Epidermal melanocyte (primary cell): ENCODE results near the gene CELF4.

Experiments used
- DNase-seq: peaks from one replicate; pipeline ENCODE4 v3.0.0; 2011; ENCODE audit warnings: low spot score; ENCODE audit not compliant: insufficient read length

Gene CELF4

GRCh38 chr18:37242826-37243560, 322.6 kb downstream of the CELF4 start:
- no peak for DNase-seq

GRCh38 chr18:37242091-37242490, 323.5 kb downstream of the CELF4 start:
- DNase-seq = no peak

GRCh38 chr18:37238282-37239108, 327.1 kb downstream of the CELF4 start:
- no peak for DNase-seq

- no peak for DNase-seq
These were observed 330.0 kb downstream of the CELF4 start for GRCh38 chr18:37235583-37235982.

GRCh38 chr18:37231251-37231650, 334.3 kb downstream of the CELF4 start:
- DNase-seq = no peak

GRCh38 chr18:37230768-37231167, 334.8 kb downstream of the CELF4 start:
- DNase-seq = no peak

- DNase-seq = no peak
These were observed 340.3 kb downstream of the CELF4 start for GRCh38 chr18:37225279-37225678.

- no peak for DNase-seq
These were observed 342.6 kb downstream of the CELF4 start for GRCh38 chr18:37222999-37223378.

GRCh38 chr18:37222354-37222998, 343.1 kb downstream of the CELF4 start:
- DNase-seq = no peak

GRCh38 chr18:37219257-37219656, 346.3 kb downstream of the CELF4 start:
- DNase-seq = no peak

GRCh38 chr18:37218022-37218590, 347.5 kb downstream of the CELF4 start:
- no peak for DNase-seq

- no peak for DNase-seq
These were observed 354.8 kb downstream of the CELF4 start for GRCh38 chr18:37210781-37211180.

- no peak for DNase-seq
These were observed 358.3 kb downstream of the CELF4 start for GRCh38 chr18:37207343-37207742.

- DNase-seq = no peak
These were observed 365.9 kb downstream of the CELF4 start for GRCh38 chr18:37199741-37200140.
